ENCODE data around the gene SDK2.

Gene SDK2

GRCh38 chr17:73494950-73495349, 149.3 kb downstream of the SDK2 start:
- H3K27me3 ChIP-seq (ENCODE audit: low read depth, low read length), result no peaks in the 10 kb centered on the region

GRCh38 chr17:73493956-73494926, 150.0 kb downstream of the SDK2 start:
- no peaks in the 10 kb centered on the region for H3K27me3 ChIP-seq (ENCODE audit: low read depth, low read length)
- no peaks in the 10 kb centered on the region for H3K36me3 ChIP-seq (ENCODE audit: control insufficient read depth in 1 of 2, insufficient read depth in 2 of 2, low read length in 2 of 2)
- H3K9me3 ChIP-seq (ENCODE audit: control insufficient read depth in 1 of 2, low read length in 2 of 2), result no peaks in the 10 kb centered on the region
- H3K4me1 ChIP-seq (ENCODE audit: control insufficient read depth in 1 of 2, insufficient read depth in 2 of 2, low read length in 2 of 2), result no peaks in the 10 kb centered on the region
- no peak overlapping the region for H3K27ac ChIP-seq (ENCODE audit: low read length)
- H3K4me3 ChIP-seq (ENCODE audit: low read depth in 1 of 2, low read length in 2 of 2), result no peak overlapping the region

More at GRCh38 chr17:73494950-73495349, 149.3 kb downstream of the SDK2 start:
- Histone ChIP-seq H3K9me3 (ENCODE audit: control insufficient read depth in 1 of 2, low read length in 2 of 2) (no peaks in the 10 kb centered on the region), H3K27ac (ENCODE audit: low read length) (no peak overlapping the region), H3K4me1 (ENCODE audit: control insufficient read depth in 1 of 2, insufficient read depth in 2 of 2, low read length in 2 of 2) (no peaks in the 10 kb centered on the region), H3K4me3 (ENCODE audit: low read depth in 1 of 2, low read length in 2 of 2) (no peak overlapping the region), H3K36me3 (ENCODE audit: control insufficient read depth in 1 of 2, insufficient read depth in 2 of 2, low read length in 2 of 2) (no peaks in the 10 kb centered on the region)

GRCh38 chr17:73492821-73493814, 151.1 kb downstream of the SDK2 start:
- Histone ChIP-seq H3K27me3 (ENCODE audit: low read depth, low read length) (no peaks in the 10 kb centered on the region), H3K9me3 (ENCODE audit: control insufficient read depth in 1 of 2, low read length in 2 of 2) (no peaks in the 10 kb centered on the region), H3K4me1 (ENCODE audit: control insufficient read depth in 1 of 2, insufficient read depth in 2 of 2, low read length in 2 of 2) (no peaks in the 10 kb centered on the region), H3K4me3 (ENCODE audit: low read depth in 1 of 2, low read length in 2 of 2) (no peak overlapping the region), H3K27ac (ENCODE audit: low read length) (no peak overlapping the region), H3K36me3 (ENCODE audit: control insufficient read depth in 1 of 2, insufficient read depth in 2 of 2, low read length in 2 of 2) (no peaks in the 10 kb centered on the region)

- no peaks in the 10 kb centered on the region for H3K27me3 ChIP-seq (ENCODE audit: low read depth, low read length)
- H3K36me3 ChIP-seq (ENCODE audit: control insufficient read depth in 1 of 2, insufficient read depth in 2 of 2, low read length in 2 of 2), result no peaks in the 10 kb centered on the region
- H3K4me1 ChIP-seq (ENCODE audit: control insufficient read depth in 1 of 2, insufficient read depth in 2 of 2, low read length in 2 of 2), result no peaks in the 10 kb centered on the region
- no peak overlapping the region for H3K27ac ChIP-seq (ENCODE audit: low read length)
- H3K9me3 ChIP-seq (ENCODE audit: control insufficient read depth in 1 of 2, low read length in 2 of 2), result no peaks in the 10 kb centered on the region
- H3K4me3 ChIP-seq (ENCODE audit: low read depth in 1 of 2, low read length in 2 of 2), result no peak overlapping the region
Measured at GRCh38 chr17:73492125-73492820, 152.0 kb downstream of the SDK2 start.

DNA sequence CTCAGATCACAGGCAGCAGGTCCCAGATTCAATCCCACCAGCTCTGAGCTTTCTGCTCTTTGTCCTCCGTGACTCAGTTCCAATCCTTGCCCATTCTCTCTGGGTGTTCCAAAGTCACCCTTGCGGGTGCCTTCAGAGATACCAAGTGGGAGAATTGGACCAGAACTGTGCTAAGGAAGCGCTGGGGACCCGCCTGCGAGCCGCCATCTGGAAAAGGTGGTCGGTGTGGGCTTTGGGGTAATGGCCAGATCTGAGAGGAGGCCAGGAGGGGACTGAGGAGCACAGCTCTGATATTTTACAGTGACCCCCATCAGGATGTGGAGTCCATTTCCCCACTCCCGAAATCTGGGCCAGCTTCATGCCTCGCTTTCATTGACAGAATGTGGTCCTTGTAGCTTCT, 152.6 kb downstream of the SDK2 start:
- Histone ChIP-seq H3K27me3 (ENCODE audit: low read depth, low read length) (no peaks in the 10 kb centered on the region), H3K36me3 (ENCODE audit: control insufficient read depth in 1 of 2, insufficient read depth in 2 of 2, low read length in 2 of 2) (no peaks in the 10 kb centered on the region), H3K4me1 (ENCODE audit: control insufficient read depth in 1 of 2, insufficient read depth in 2 of 2, low read length in 2 of 2) (no peaks in the 10 kb centered on the region)

GRCh38 chr17:73490851-73491250, 153.4 kb downstream of the SDK2 start:
- no peaks in the 10 kb centered on the region for H3K9me3 ChIP-seq (ENCODE audit: control insufficient read depth in 1 of 2, low read length in 2 of 2)
- H3K27me3 ChIP-seq (ENCODE audit: low read depth, low read length), result no peaks in the 10 kb centered on the region
- no peak overlapping the region for H3K4me3 ChIP-seq (ENCODE audit: low read depth in 1 of 2, low read length in 2 of 2)
- H3K36me3 ChIP-seq (ENCODE audit: control insufficient read depth in 1 of 2, insufficient read depth in 2 of 2, low read length in 2 of 2), result no peaks in the 10 kb centered on the region
- no peaks in the 10 kb centered on the region for H3K4me1 ChIP-seq (ENCODE audit: control insufficient read depth in 1 of 2, insufficient read depth in 2 of 2, low read length in 2 of 2)
- no peak overlapping the region for H3K27ac ChIP-seq (ENCODE audit: low read length)

More for the DNA sequence above, 152.6 kb downstream of the SDK2 start:
- Histone ChIP-seq H3K27ac (ENCODE audit: low read length) (no peak overlapping the region), H3K4me3 (ENCODE audit: low read depth in 1 of 2, low read length in 2 of 2) (no peak overlapping the region), H3K9me3 (ENCODE audit: control insufficient read depth in 1 of 2, low read length in 2 of 2) (no peaks in the 10 kb centered on the region)

DNA sequence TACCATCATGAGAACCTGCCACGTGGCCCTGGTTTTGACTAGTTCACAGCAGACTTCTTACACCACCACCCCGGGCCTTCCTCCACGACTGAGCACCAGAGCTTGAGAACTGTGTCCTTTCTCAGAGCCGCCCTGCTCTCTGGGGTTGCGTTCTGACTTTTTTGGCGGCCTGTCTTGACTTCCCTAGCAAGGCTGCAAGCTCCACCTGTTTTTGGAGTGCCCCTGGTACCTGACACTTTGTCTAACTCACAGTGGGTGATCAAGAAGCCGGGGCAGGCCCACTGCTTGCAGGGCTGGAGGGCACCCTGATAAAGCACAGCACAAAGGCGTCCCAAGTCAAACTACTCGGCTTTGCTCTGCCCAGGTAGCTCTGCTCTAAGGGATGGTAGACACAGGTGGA, 154.3 kb downstream of the SDK2 start:
- H3K9me3 ChIP-seq (ENCODE audit: control insufficient read depth in 1 of 2, low read length in 2 of 2), result peaks cover 0 to 7% of the 10 kb centered on the region in 2 donors
- no peaks in the 10 kb centered on the region for H3K4me1 ChIP-seq (ENCODE audit: control insufficient read depth in 1 of 2, insufficient read depth in 2 of 2, low read length in 2 of 2)
- no peaks in the 10 kb centered on the region for H3K36me3 ChIP-seq (ENCODE audit: control insufficient read depth in 1 of 2, insufficient read depth in 2 of 2, low read length in 2 of 2)
- H3K4me3 ChIP-seq (ENCODE audit: low read depth in 1 of 2, low read length in 2 of 2), result no peak overlapping the region
- no peaks in the 10 kb centered on the region for H3K27me3 ChIP-seq (ENCODE audit: low read depth, low read length)
- H3K27ac ChIP-seq (ENCODE audit: low read length), result no peak overlapping the region

GRCh38 chr17:73489333-73489732, 154.9 kb downstream of the SDK2 start:
- no peaks in the 10 kb centered on the region for H3K4me1 ChIP-seq (ENCODE audit: control insufficient read depth in 1 of 2, insufficient read depth in 2 of 2, low read length in 2 of 2)

DNA sequence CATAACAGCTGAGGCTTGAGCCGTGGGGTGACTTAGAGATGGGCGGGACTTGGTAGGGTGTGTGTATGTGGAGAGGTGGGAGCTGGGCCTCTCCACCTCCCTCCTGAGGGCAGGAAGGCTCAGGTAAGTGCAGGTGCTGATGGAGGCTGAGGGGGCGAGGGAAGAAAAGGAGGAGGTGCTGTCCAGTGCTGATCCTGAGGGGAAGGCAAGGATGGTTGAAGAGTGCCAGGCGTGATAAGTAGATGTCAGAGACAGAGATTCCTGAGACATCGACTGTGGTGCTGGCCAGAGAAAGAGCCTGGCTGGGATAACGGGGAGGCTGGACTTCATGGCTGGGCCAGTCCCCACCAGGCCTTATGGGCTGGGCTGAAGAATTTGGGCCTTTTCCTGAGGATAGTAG, 159.1 kb downstream of the SDK2 start:
- Histone ChIP-seq H3K27me3 (ENCODE audit: low read depth, low read length) (no peaks in the 10 kb centered on the region), H3K9me3 (ENCODE audit: control insufficient read depth in 1 of 2, low read length in 2 of 2) (peaks cover 0 to 8% of the 10 kb centered on the region in 2 donors), H3K36me3 (ENCODE audit: control insufficient read depth in 1 of 2, insufficient read depth in 2 of 2, low read length in 2 of 2) (no peaks in the 10 kb centered on the region), H3K4me3 (ENCODE audit: low read depth in 1 of 2, low read length in 2 of 2) (no peak overlapping the region), H3K27ac (ENCODE audit: low read length) (no peak overlapping the region), H3K4me1 (ENCODE audit: control insufficient read depth in 1 of 2, insufficient read depth in 2 of 2, low read length in 2 of 2) (no peaks in the 10 kb centered on the region)

More at GRCh38 chr17:73489333-73489732, 154.9 kb downstream of the SDK2 start:
- Histone ChIP-seq H3K27me3 (ENCODE audit: low read depth, low read length) (no peaks in the 10 kb centered on the region), H3K4me3 (ENCODE audit: low read depth in 1 of 2, low read length in 2 of 2) (no peak overlapping the region), H3K36me3 (ENCODE audit: control insufficient read depth in 1 of 2, insufficient read depth in 2 of 2, low read length in 2 of 2) (no peaks in the 10 kb centered on the region), H3K27ac (ENCODE audit: low read length) (no peak overlapping the region), H3K9me3 (ENCODE audit: control insufficient read depth in 1 of 2, low read length in 2 of 2) (peaks cover 0 to 8% of the 10 kb centered on the region in 2 donors)

- no peaks in the 10 kb centered on the region for H3K4me1 ChIP-seq (ENCODE audit: control insufficient read depth in 1 of 2, insufficient read depth in 2 of 2, low read length in 2 of 2)
- H3K27me3 ChIP-seq (ENCODE audit: low read depth, low read length), result no peaks in the 10 kb centered on the region
- H3K4me3 ChIP-seq (ENCODE audit: low read depth in 1 of 2, low read length in 2 of 2), result no peak overlapping the region
- H3K9me3 ChIP-seq (ENCODE audit: control insufficient read depth in 1 of 2, low read length in 2 of 2), result peaks cover 0 to 8% of the 10 kb centered on the region in 2 donors
- H3K36me3 ChIP-seq (ENCODE audit: control insufficient read depth in 1 of 2, insufficient read depth in 2 of 2, low read length in 2 of 2), result no peaks in the 10 kb centered on the region
- H3K27ac ChIP-seq (ENCODE audit: low read length), result no peak overlapping the region
Measured at GRCh38 chr17:73482894-73483293, 161.4 kb downstream of the SDK2 start.

Data from muscle layer of duodenum (tissue), 2 donors.